KMS-11 (cell line): Measurements from ENCODE around the gene ZNF667.

ENCODE experiments used
- H2AFZ ChIP-seq: fragments of 200-600 bp; sonication (generic); 2 replicates; pipeline ENCODE4 v1.6.1; 2016; ENCODE audit warnings: antibody characterized with exemption, mixed run types, low read depth
- H3K27ac ChIP-seq: fragments of 200-600 bp; sonication (generic); 2 replicates; pipeline ENCODE4 v1.6.1; 2016; ENCODE audit warnings: mild to moderate bottlenecking, mixed run types
- H3K27me3 ChIP-seq: fragments of 200-600 bp; sonication (generic); 2 replicates; pipeline ENCODE4 v1.6.1; 2017; ENCODE audit warnings: mild to moderate bottlenecking, low read depth, mixed run types, moderate library complexity; ENCODE audit not compliant: insufficient read depth
- H3K36me3 ChIP-seq: fragments of 200-600 bp; sonication (generic); 2 replicates; pipeline ENCODE4 v1.6.1; 2017; ENCODE audit warnings: mild to moderate bottlenecking, mixed run types; ENCODE audit not compliant: insufficient read depth
- H3K4me1 ChIP-seq: fragments of 200-600 bp; sonication (generic); 2 replicates; pipeline ENCODE4 v1.6.1; 2016; ENCODE audit warnings: mild to moderate bottlenecking, low read depth, mixed run types; ENCODE audit not compliant: poor library complexity, severe bottlenecking
- H3K4me2 ChIP-seq: fragments of 200-600 bp; sonication (generic); 2 replicates; pipeline ENCODE4 v1.7.0; 2016; ENCODE audit warnings: mild to moderate bottlenecking, mixed run types
- H3K4me3 ChIP-seq: fragments of 200-600 bp; sonication (generic); IDR thresholded peaks from 2 replicates; pipeline ENCODE4 v1.6.1; 2017; ENCODE audit warnings: low read depth, low read length, mixed read lengths; ENCODE audit not compliant: insufficient read depth
- H3K79me2 ChIP-seq: fragments of 200-600 bp; sonication (generic); 2 replicates; pipeline ENCODE4 v1.6.1; 2016; ENCODE audit warnings: low read depth, mixed run types; ENCODE audit not compliant: insufficient read depth
- H3K9ac ChIP-seq: fragments of 200-600 bp; sonication (generic); 2 replicates; pipeline ENCODE4 v1.6.1; 2016; ENCODE audit warnings: mild to moderate bottlenecking, mixed run types
- H4K20me1 ChIP-seq: fragments of 200-600 bp; sonication (generic); 2 replicates; pipeline ENCODE4 v1.6.1; 2016; ENCODE audit warnings: mild to moderate bottlenecking, mixed run types; ENCODE audit not compliant: insufficient read depth
- CTCF ChIP-seq: fragments of 200-600 bp; sonication (generic); conservative IDR thresholded peaks from 2 replicates; pipeline ENCODE4 v1.6.1; 2017; ENCODE audit warnings: low read depth, mild to moderate bottlenecking, antibody characterized with exemption, low read length, moderate library complexity, mixed read lengths

Gene ZNF667

GRCh38 chr19:56476651-56477428 lies at the start of gene ZNF667:
ZNF667 (minus strand) TSS chr19:56477345; CDS start chr19:56462370, 14,975 bp downstream.
- TF ChIP-seq CTCF: no peak
- peak within 1 kb of the TSS; percentile 16; the same call in 1 of the 2 replicates for H3K4me2 ChIP-seq
- peak within 1 kb of the TSS; percentile 31; the same call in 1 of the 2 replicates for H3K27ac ChIP-seq
- H3K27me3 ChIP-seq: no peaks in the 10 kb centered on the region; the same call in 1 of the 2 replicates
- H3K79me2 ChIP-seq: no peaks in the 10 kb centered on the region
- no peaks in the 10 kb centered on the region for H3K4me1 ChIP-seq
- no peak within 1 kb of the TSS for H3K4me3 ChIP-seq
- peak within 1 kb of the TSS; percentile 83 for H2AFZ ChIP-seq
- peak within 1 kb of the TSS; percentile 44; the same call in 1 of the 2 replicates for H3K9ac ChIP-seq
- H3K36me3 ChIP-seq: no peaks in the 10 kb centered on the region
- no peaks in the 10 kb centered on the region for H4K20me1 ChIP-seq

GRCh38 chr19:56525214-56525860 lies 48.2 kb upstream of the ZNF667 start:
- Histone ChIP-seq H4K20me1 (no peaks in the 10 kb centered on the region), H3K79me2 (no peaks in the 10 kb centered on the region), H2AFZ (no peak overlapping the region), H3K27me3 (no peaks in the 10 kb centered on the region), H3K36me3 (no peaks in the 10 kb centered on the region), H3K9ac (no peak overlapping the region), H3K4me1 (no peaks in the 10 kb centered on the region), H3K4me3 (no peak overlapping the region), H3K27ac (no peak overlapping the region), H3K4me2 (no peak overlapping the region)
- TF ChIP-seq CTCF: no peak

- Histone ChIP-seq H3K9ac (peak overlapping the region; percentile 61; the same call in 1 of the 2 replicates), H3K27ac (no peak overlapping the region), H2AFZ (peak overlapping the region; percentile 90), H3K4me1 (no peaks in the 10 kb centered on the region), H3K36me3 (no peaks in the 10 kb centered on the region), H3K4me3 (no peak overlapping the region), H3K27me3 (no peaks in the 10 kb centered on the region), H4K20me1 (no peaks in the 10 kb centered on the region), H3K79me2 (no peaks in the 10 kb centered on the region), H3K4me2 (peak overlapping the region; percentile 40; the same call in 1 of the 2 replicates)
- no peak for TF ChIP-seq CTCF
Observed at GRCh38 chr19:56508290-56508778, 31.2 kb upstream of the ZNF667 start.

- Histone ChIP-seq H3K27ac (peak within 1 kb of the TSS; percentile 71), H2AFZ (peak within 1 kb of the TSS; percentile 90), H3K4me1 (no peaks in the 10 kb centered on the region), H3K4me2 (peak within 1 kb of the TSS; percentile 40; the same call in 1 of the 2 replicates), H4K20me1 (no peaks in the 10 kb centered on the region), H3K9ac (peak within 1 kb of the TSS; percentile 61; the same call in 1 of the 2 replicates), H3K4me3 (no peak within 1 kb of the TSS), H3K36me3 (no peaks in the 10 kb centered on the region), H3K27me3 (no peaks in the 10 kb centered on the region), H3K79me2 (no peaks in the 10 kb centered on the region)
- TF ChIP-seq CTCF: no peak
Observed at GRCh38 chr19:56507446-56508289, 30.5 kb upstream of the ZNF667 start, which contains the start of gene ZNF471. ZNF471 (plus strand) TSS chr19:56507855; CDS start chr19:56511572, 3,717 bp downstream.
